Lung (tissue), 16 donors: ENCODE measurements around the gene GNG12. TPM values are rescaled to one million over a fixed set of nuclear protein-coding genes. Genes with fewer than 3 reads are reported as not detected.
A peak's percentile ranks its signal among the peaks of the same experiment; 100 is the strongest.

Source experiments
- ATAC-seq: fragments of 200-7000 bp; cut with Tn5 transposase; one replicate; pipeline ENCODE4 v1.9.1; 2020; ENCODE audit warnings: moderate number of reproducible peaks; ENCODE audit not compliant: insufficient read depth, low FRiP score
- DNase-seq, 3 donors: peaks; one replicate each; pipeline ENCODE4 v3.0.0-alpha.2; 2013 to 2017
- H3K27ac ChIP-seq, 2 donors: one replicate each; pipeline ENCODE4 v1.5.1; 2013; ENCODE audit warnings: mild to moderate bottlenecking in 2 of 2, moderate library complexity in 2 of 2, control low read depth in 1 of 2, inconsistent platforms in 1 of 2, low read depth in 1 of 2, low read length in 1 of 2
- H3K27me3 ChIP-seq, 3 donors: one replicate each; pipeline ENCODE4 v1.5.1; 2013; ENCODE audit warnings: low read length in 2 of 3; ENCODE audit not compliant: control insufficient read depth in 3 of 3, insufficient read depth in 3 of 3
- H3K36me3 ChIP-seq, 4 donors: one replicate each; pipeline ENCODE4 v1.5.1; 2013; ENCODE audit warnings: low read length in 4 of 4, mild to moderate bottlenecking in 1 of 4, moderate library complexity in 1 of 4; ENCODE audit not compliant: control insufficient read depth in 4 of 4, insufficient read depth in 4 of 4
- H3K4me1 ChIP-seq, 5 donors: one replicate each; pipeline ENCODE4 v1.5.1; 2013; ENCODE audit warnings: low read length in 5 of 5, mild to moderate bottlenecking in 2 of 5, moderate library complexity in 1 of 5; ENCODE audit not compliant: control insufficient read depth in 5 of 5, insufficient read depth in 5 of 5
- H3K4me3 ChIP-seq: one replicate; pipeline ENCODE4 v1.5.1; 2013; ENCODE audit warnings: mild to moderate bottlenecking, control low read depth, moderate library complexity
- H3K9ac ChIP-seq, 2 donors: one replicate each; pipeline ENCODE4 v1.5.1; 2013; ENCODE audit warnings: low read length in 2 of 2, control low read depth in 1 of 2; ENCODE audit not compliant: insufficient read depth in 1 of 2
- H3K9me3 ChIP-seq, 4 donors: one replicate each; pipeline ENCODE4 v1.5.1; 2013; ENCODE audit warnings: low read length in 3 of 4, mild to moderate bottlenecking in 1 of 4, moderate library complexity in 1 of 4; ENCODE audit not compliant: control insufficient read depth in 4 of 4, insufficient read depth in 3 of 4
- CTCF ChIP-seq: IDR thresholded peaks from 2 replicates; pipeline ENCODE4 v1.5.1; 2012; ENCODE audit warnings: mild to moderate bottlenecking; ENCODE audit errors: control extremely low read depth, extremely low read depth
- WGBS, 2 donors: extraction: QIAGEN DNeasy Blood & Tissue Kit; methylation state at CpG; one replicate each; pipeline ENCODE4 v1.1.7; 2013; 5-methylcytosine and 5-hydroxymethylcytosine counted together
- long read RNA-seq, 5 donors: transcript quantifications; one replicate each; lab custom pipeline, GENCODE V29; 2026
- polyA plus RNA-seq, 2 donors: library from polyadenylated mRNA; stranded (reverse); fragments of 200-250 nt; gene quantifications; one replicate each; pipeline ENCODE4 v1.2.1, GENCODE V29; 2013
- total RNA-seq, 2 donors: library from RNA; depleted of rRNA in 1 of 2; stranded (reverse); fragments of >200 nt in 1 of 2; gene quantifications; one replicate each; pipeline ENCODE4 v1.2.1, GENCODE V29; 2014 to 2021
- donor health status: control.
- donor health status: control.
- donor health status: Bipolar disorder and iron deficiency.
- donor health status: healthy.
- donor health status: DM: yes; HTN: yes; CAD: no.

Gene GNG12
- total RNA-seq = 10 to 100 TPM; 46.2 to 68.4 TPM
- polyA plus RNA-seq = 10 to 100 TPM; 14.0 to 18.0 TPM
- long read RNA-seq, donor 1, full-length matches to known transcripts = 24 of 24 reads
- long read RNA-seq, donor 1, partial matches to known transcripts = 0 of 24 reads
- long read RNA-seq, donor 1, other reads (novel, unspliced or antisense) = 0 of 24 reads
- long read RNA-seq, donor 2, full-length matches to known transcripts = 14 of 14 reads
- long read RNA-seq, donor 2, partial matches to known transcripts = 0 of 14 reads
- long read RNA-seq, donor 2, other reads (novel, unspliced or antisense) = 0 of 14 reads
- long read RNA-seq, donor 3, full-length matches to known transcripts = 17 of 17 reads
- long read RNA-seq, donor 3, partial matches to known transcripts = 0 of 17 reads
- long read RNA-seq, donor 3, other reads (novel, unspliced or antisense) = 0 of 17 reads
- long read RNA-seq, donor 4, full-length matches to known transcripts = 6 of 6 reads
- long read RNA-seq, donor 4, partial matches to known transcripts = 0 of 6 reads
- long read RNA-seq, donor 4, other reads (novel, unspliced or antisense) = 0 of 6 reads
- long read RNA-seq, donor 5, full-length matches to known transcripts = 30 of 30 reads
- long read RNA-seq, donor 5, partial matches to known transcripts = 0 of 30 reads
- long read RNA-seq, donor 5, other reads (novel, unspliced or antisense) = 0 of 30 reads

GRCh38 chr1:67832737-67833601 lies at the start of gene GNG12:
Gene GNG12, minus strand, starts transcription at chr1:67833467. Its CDS starts 125,781 bp downstream, at chr1:67707686.
- H3K9ac ChIP-seq = peak within 1 kb of the TSS; percentile 80 to 91
- no peak for TF ChIP-seq CTCF
- peaks cover 0 to 20% (median 4%) of the 10 kb centered on the region in 5 donors for H3K4me1 ChIP-seq
- H3K36me3 ChIP-seq = peaks cover 0 to 3% (median 0%) of the 10 kb centered on the region in 4 donors
- peak within 1 kb of the TSS; percentile 90 for H3K4me3 ChIP-seq
- ATAC-seq = peak; percentile 89
- 1% methylated on average over 73 to 94 of the region's 94 CpGs for WGBS, 2 donors
- DNase-seq = peak; percentile 86 to 88 (median 87)
- H3K9me3 ChIP-seq = no peaks in the 10 kb centered on the region
- peak within 1 kb of the TSS; percentile 90 to 96 for H3K27ac ChIP-seq
- peaks cover 0 to 17% (median 0%) of the 10 kb centered on the region in 3 donors for H3K27me3 ChIP-seq

- H3K27me3 ChIP-seq = no peaks in the 10 kb centered on the region
- no peaks in the 10 kb centered on the region for H3K36me3 ChIP-seq
- DNase-seq = no peak
- no peak overlapping the region for H3K9ac ChIP-seq
- no peak overlapping the region for H3K27ac ChIP-seq
- no peak overlapping the region for H3K4me3 ChIP-seq
- peaks cover 0 to 5% (median 0%) of the 10 kb centered on the region in 5 donors for H3K4me1 ChIP-seq
- no peaks in the 10 kb centered on the region for H3K9me3 ChIP-seq
- no peak for TF ChIP-seq CTCF
- ATAC-seq = no peak
Measured at GRCh38 chr1:67882196-67882958, 49.1 kb upstream of the GNG12 start.

- no peak for DNase-seq
- no peaks in the 10 kb centered on the region for H3K27me3 ChIP-seq
- peak overlapping the region in 1 of 2 donors; percentile 16 for H3K27ac ChIP-seq
- no peak overlapping the region for H3K4me3 ChIP-seq
- H3K9me3 ChIP-seq = no peaks in the 10 kb centered on the region
- 46 to 77% methylated on average over 3 of the region's 3 CpGs for WGBS, 2 donors
- peak; percentile 60 for ATAC-seq
- no peaks in the 10 kb centered on the region for H3K36me3 ChIP-seq
- H3K4me1 ChIP-seq = peaks cover 0 to 5% (median 0%) of the 10 kb centered on the region in 5 donors
- no peak for TF ChIP-seq CTCF
- no peak overlapping the region for H3K9ac ChIP-seq
Measured at GRCh38 chr1:67880056-67880601, 46.9 kb upstream of the GNG12 start.
